Endothelial cell of umbilical vein (primary cell): Measurements from ENCODE around the gene FSIP1. TPM values are rescaled to one million over a fixed set of nuclear protein-coding genes. Genes with fewer than 3 reads are reported as not detected.

Experiments used
- BruUV-seq: library from RNA; stranded (reverse); fragments of 400-500 nt; replicated peaks from 2 replicates; lab custom pipeline; 2021; lab: Mats Ljungman, UMichigan
- CTCF ChIA-PET: fragments of 300-600, 350-600 bp; sonication (Branson Sonifier 250); formaldehyde crosslinking; loops from one replicate; lab custom pipeline; 2021; ENCODE audit warnings: antibody characterized with exemption, inconsistent platforms; lab: Charles Lee
- POLR2A ChIA-PET: fragments of 300-600, 350-600 bp; sonication (Branson Sonifier 250); formaldehyde crosslinking; loops from one replicate; lab custom pipeline; 2021; ENCODE audit warnings: antibody characterized with exemption, inconsistent platforms; lab: Charles Lee
- DNase-seq: peaks from one replicate; pipeline ENCODE4 v3.0.0-alpha.2; 2011; ENCODE audit warnings: low read depth, low spot score
- FAIRE-seq: peaks from 2 replicates; lab custom pipeline; 2011; peaks lifted over from hg19 to GRCh38; lab: Jason Lieb, UNC
- H2AFZ ChIP-seq: 2 replicates; pipeline ENCODE4 v1.6.0; 2012; ENCODE audit warnings: low read depth, low read length, control low read depth, inconsistent platforms
- H3K27ac ChIP-seq: 2 replicates; pipeline ENCODE4 v1.5.1; 2011; ENCODE audit warnings: low read depth, mild to moderate bottlenecking, control low read depth, low read length, moderate library complexity; ENCODE audit not compliant: insufficient read depth
- H3K27me3 ChIP-seq, 2 experiments: 2 replicates each; pipeline versions ENCODE4 v1.6.0 to v1.6.1; 2011; ENCODE audit warnings: low read length in 2 of 2, mixed read lengths in 1 of 2; ENCODE audit not compliant: control insufficient read depth in 2 of 2, insufficient read depth in 2 of 2
- H3K36me3 ChIP-seq, 2 experiments: 2 replicates in 1 of 2; 3 replicates in 1 of 2; pipeline ENCODE4 v1.5.1; 2011; ENCODE audit warnings: low read length in 2 of 2, mild to moderate bottlenecking in 1 of 2, moderate library complexity in 1 of 2; ENCODE audit not compliant: control insufficient read depth in 2 of 2, insufficient read depth in 2 of 2; ENCODE audit errors: extremely low read depth in 1 of 2
- H3K4me1 ChIP-seq: 3 replicates; pipeline ENCODE4 v1.5.1; 2011; ENCODE audit warnings: mild to moderate bottlenecking, low read length; ENCODE audit not compliant: control insufficient read depth, insufficient read depth; ENCODE audit errors: extremely low read depth
- H3K4me2 ChIP-seq: 2 replicates; pipeline ENCODE4 v1.6.1; 2011; ENCODE audit warnings: low read length, control low read depth, mixed read lengths; ENCODE audit not compliant: insufficient read depth
- H3K4me3 ChIP-seq, 3 experiments: fragments of 200-600 bp in 1 of 3; sonication (generic), shearing (Covaris generic) in 1 of 3; replicated peaks in 1 of 3; 2 replicates each; pipeline ENCODE4 v1.5.1; 2011 to 2016; ENCODE audit warnings: control low read depth in 3 of 3, low read length in 3 of 3, mild to moderate bottlenecking in 2 of 3, inconsistent platforms in 1 of 3, low read depth in 1 of 3, moderate library complexity in 1 of 3; ENCODE audit not compliant: insufficient read depth in 1 of 3
- H3K79me2 ChIP-seq: 2 replicates; pipeline ENCODE4 v1.6.0; 2012; ENCODE audit warnings: low read length, inconsistent platforms; ENCODE audit not compliant: control insufficient read depth, insufficient read depth
- H3K9ac ChIP-seq: replicated peaks from 2 replicates; pipeline ENCODE3; 2011; ENCODE audit warnings: low read length, control low read depth; ENCODE audit not compliant: insufficient read depth; ENCODE audit errors: extremely low read depth
- H3K9me1 ChIP-seq: replicated peaks from 3 replicates; pipeline ENCODE4 v1.6.0; 2011; ENCODE audit warnings: mild to moderate bottlenecking, low read length; ENCODE audit not compliant: control insufficient read depth, insufficient read depth; ENCODE audit errors: extremely low read depth
- H3K9me3 ChIP-seq: replicated peaks from 2 replicates; pipeline ENCODE4 v1.5.1; 2012; ENCODE audit warnings: low read length, inconsistent platforms; ENCODE audit not compliant: control insufficient read depth, insufficient read depth
- H4K20me1 ChIP-seq: replicated peaks from 2 replicates; pipeline ENCODE3; 2011; ENCODE audit warnings: mild to moderate bottlenecking, low read length; ENCODE audit not compliant: control insufficient read depth, insufficient read depth; ENCODE audit errors: extremely low read depth
- CTCF ChIP-seq, 2 donors: IDR thresholded peaks; 1 replicate in 1 of 2; 2 replicates in 1 of 2; pipeline ENCODE4 v1.5.1; 2011; ENCODE audit warnings: low read length in 2 of 2, mild to moderate bottlenecking in 2 of 2, moderate library complexity in 2 of 2, control low read depth in 1 of 2, inconsistent platforms in 1 of 2, low read depth in 1 of 2; ENCODE audit not compliant: insufficient read depth in 1 of 2; ENCODE audit errors: extremely low read depth in 1 of 2
- EZH2 ChIP-seq: IDR thresholded peaks from 2 replicates; pipeline ENCODE4 v1.6.1; 2012; ENCODE audit warnings: borderline replicate concordance, low read depth, mild to moderate bottlenecking, moderate library complexity, low read length, inconsistent platforms; ENCODE audit not compliant: severe bottlenecking
- FOS ChIP-seq: IDR thresholded peaks from 2 replicates; pipeline ENCODE4 v1.6.1; 2011; ENCODE audit warnings: mild to moderate bottlenecking, low read length, moderate library complexity, borderline replicate concordance; ENCODE audit not compliant: insufficient read depth
- JUN ChIP-seq: IDR thresholded peaks from 2 replicates; pipeline ENCODE4 v1.6.1; 2011; ENCODE audit warnings: borderline replicate concordance, low read depth; ENCODE audit not compliant: insufficient read length, insufficient read depth
- MYC ChIP-seq: IDR thresholded peaks from one replicate; pipeline ENCODE4 v1.6.1; 2011; ENCODE audit warnings: mild to moderate bottlenecking, low read depth, low read length
- POLR2A ChIP-seq: IDR thresholded peaks from 2 replicates; pipeline ENCODE4 v1.6.1; 2012; ENCODE audit warnings: low read depth, mild to moderate bottlenecking, control low read depth, low read length
- dilution Hi-C: fragments of 300-500 bp; cut with MboI; formaldehyde crosslinking; loops from one replicate; pipeline ENCODE4 v1.15.0; 2019; ENCODE audit warnings: low sequenced_read_pairs; ENCODE audit not compliant: extremely low pct_ligation_motif_present
- intact Hi-C: fragments of 100-400 bp; cut with micrococcal nuclease; formaldehyde crosslinking; loops from one replicate; pipeline ENCODE4 v1.10.0; 2022
- polyA plus RNA-seq, 4 experiments: library from polyadenylated mRNA; depleted of rRNA in 3 of 4; stranded (reverse) in 3 of 4; unstranded in 1 of 4; fragments of >200 nt; gene quantifications; 2 replicates each; pipeline versions ENCODE4 v1.2.1 to v1.2.3, GENCODE V29; 2011 to 2012; ENCODE audit warnings: missing spikeins in 1 of 4
- total RNA-seq: library from RNA; stranded (reverse); gene quantifications from 2 replicates; pipeline ENCODE4 v1.2.3, GENCODE V29; 2021
- TF ChIP-seq, protein P1 (sequence below): IDR thresholded peaks from 2 replicates; pipeline ENCODE4 v1.6.1; 2011; ENCODE audit not compliant: insufficient read depth, insufficient read length

Gene FSIP1
- total and polyA plus RNA-seq, 2 donors (not counting 3 experiments of a cell fraction or from before 2014, with no cell fraction given), result 0.23 to 1.1 TPM

- Histone ChIP-seq H3K9me1 (no peaks in the 10 kb centered on the region), H4K20me1 (no peaks in the 10 kb centered on the region), H3K9me3 (no peaks in the 10 kb centered on the region), H3K4me3 (no peak overlapping the region), H3K9ac (no peak overlapping the region), H3K4me1 (no peaks in the 10 kb centered on the region), H3K27me3 (no peaks in the 10 kb centered on the region), H2AFZ (no peak overlapping the region), H3K79me2 (no peaks in the 10 kb centered on the region), H3K4me2 (no peak overlapping the region), H3K36me3 (no peaks in the 10 kb centered on the region), H3K27ac (no peak overlapping the region)
- no peak for DNase-seq
- no peak for FAIRE-seq
- ChIA-PET POLR2A (interaction anchor here (0.7 kb wide), 1 partner anchor 15 kb away, joined by 3 read pairs; no protein-coding TSS in a partner anchor), CTCF (interaction anchor here (0.6 kb wide), 1 partner anchor 8 kb away, joined by 3 read pairs; no protein-coding TSS in a partner anchor)
- TF ChIP-seq JUN (no peak), EZH2 (no peak), CTCF (IDR thresholded peaks at IDR 0.05; ENCODE audit: extremely low read depth in 1 of 2, insufficient read depth in 1 of 2, low read depth in 1 of 2, low read length in 2 of 2) (no peak), POLR2A (no peak)
- intact Hi-C loops, result no loop called here
- dilution Hi-C loops, result no loop called here
- BruUV-seq, result no TSS peak
Observed at GRCh38 chr15:39697509-39697908, 85.1 kb downstream of the FSIP1 start.

GRCh38 chr15:39695793-39696192, 86.8 kb downstream of the FSIP1 start:
- no peaks in the 10 kb centered on the region for H3K9me1 ChIP-seq
- no peak overlapping the region for H3K4me2 ChIP-seq
- no peak overlapping the region for H3K4me3 ChIP-seq
- no peaks in the 10 kb centered on the region for H3K4me1 ChIP-seq
- H2AFZ ChIP-seq, result no peak overlapping the region
- no peak overlapping the region for H3K9ac ChIP-seq
- POLR2A ChIA-PET, result no interaction called here
- H3K36me3 ChIP-seq, result no peaks in the 10 kb centered on the region
- TF ChIP-seq CTCF (IDR thresholded peaks at IDR 0.05; ENCODE audit: extremely low read depth in 1 of 2, insufficient read depth in 1 of 2, low read depth in 1 of 2, low read length in 2 of 2) (no peak), MYC (no peak), POLR2A (no peak), FOS (no peak), JUN (no peak)
- TF ChIP-seq, protein P1, sequence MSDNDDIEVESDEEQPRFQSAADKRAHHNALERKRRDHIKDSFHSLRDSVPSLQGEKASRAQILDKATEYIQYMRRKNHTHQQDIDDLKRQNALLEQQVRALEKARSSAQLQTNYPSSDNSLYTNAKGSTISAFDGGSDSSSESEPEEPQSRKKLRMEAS, result no peak
- DNase-seq, result no peak
- no peak overlapping the region for H3K27ac ChIP-seq
- FAIRE-seq, result no peak
- intact Hi-C loops, result no loop called here
- H3K9me3 ChIP-seq, result no peaks in the 10 kb centered on the region
- no peaks in the 10 kb centered on the region for H3K79me2 ChIP-seq
- CTCF ChIA-PET, result interaction anchor here (1.4 to 1.9 kb wide), 2 partner anchors 10 to 61 kb away, joined by 4 to 9 read pairs; no protein-coding TSS in a partner anchor
- dilution Hi-C loops, result no loop called here
- no peaks in the 10 kb centered on the region for H4K20me1 ChIP-seq
- BruUV-seq, result no TSS peak
- no peaks in the 10 kb centered on the region for H3K27me3 ChIP-seq
